NCI-H82 treated with DMSO at 0.1 percent for 48 hours (cell line): ENCODE data around the gene PDHA1.

Experiments
- DNase-seq: peaks from one replicate; lab custom pipeline; 2025; ENCODE audit not compliant: unreplicated experiment; lab: John Stamatoyannopoulos, UW

The PDHA1 gene

GRCh38 chrX:19343535-19344408 is at the start of gene PDHA1:
PDHA1 (plus strand) TSS chrX:19343927; CDS start chrX:19344038, 111 bp downstream.
- peak; percentile 79 for DNase-seq

- DNase-seq = no peak
Measured at GRCh38 chrX:19303256-19303880, 40.4 kb upstream of the PDHA1 start.

DNA sequence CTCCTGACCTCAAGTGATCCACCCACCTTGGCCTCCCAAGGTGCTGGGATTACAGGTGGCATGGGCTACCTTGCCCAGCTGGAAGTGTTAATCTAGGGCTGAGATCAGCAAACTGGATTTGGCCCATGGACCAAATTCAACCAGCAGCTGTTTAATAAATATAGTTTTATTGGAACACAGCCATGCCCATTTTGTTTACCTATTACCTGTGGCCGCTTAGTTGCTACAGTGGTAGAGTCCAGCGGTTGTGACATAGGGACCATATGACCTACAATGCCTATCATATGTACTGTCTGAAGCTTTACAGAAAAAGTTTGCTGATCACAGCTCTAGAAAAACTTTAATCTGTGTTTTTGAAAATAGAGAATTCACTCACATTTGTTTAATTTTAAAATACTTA is 17.2 kb upstream of the PDHA1 start:
- DNase-seq = no peak

- DNase-seq = no peak
Measured at GRCh38 chrX:19331831-19332230, 11.9 kb upstream of the PDHA1 start.

DNA sequence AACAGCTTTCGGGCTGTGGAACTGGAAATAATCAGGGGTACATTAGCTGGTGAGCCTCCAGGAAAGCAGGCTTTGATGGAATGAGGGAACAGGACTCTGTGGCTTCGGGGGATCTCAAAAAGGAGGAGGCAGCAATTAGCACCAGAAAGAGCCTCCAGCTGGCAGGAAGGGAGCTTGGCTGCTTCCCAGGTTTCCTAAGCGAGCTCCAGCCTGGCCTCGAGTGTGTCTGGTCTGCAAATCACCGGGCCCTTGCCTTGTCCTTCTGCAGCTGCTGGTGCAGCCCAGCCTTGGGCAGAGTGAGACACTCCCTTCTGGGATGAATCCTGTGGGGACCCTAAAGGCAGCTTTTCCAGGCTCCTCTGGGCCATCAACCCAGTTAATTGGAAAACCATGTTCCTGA is 10.7 kb upstream of the PDHA1 start:
- no peak for DNase-seq

GRCh38 chrX:19334945-19335626 is 8.6 kb upstream of the PDHA1 start:
- peak; percentile 34 for DNase-seq

DNA sequence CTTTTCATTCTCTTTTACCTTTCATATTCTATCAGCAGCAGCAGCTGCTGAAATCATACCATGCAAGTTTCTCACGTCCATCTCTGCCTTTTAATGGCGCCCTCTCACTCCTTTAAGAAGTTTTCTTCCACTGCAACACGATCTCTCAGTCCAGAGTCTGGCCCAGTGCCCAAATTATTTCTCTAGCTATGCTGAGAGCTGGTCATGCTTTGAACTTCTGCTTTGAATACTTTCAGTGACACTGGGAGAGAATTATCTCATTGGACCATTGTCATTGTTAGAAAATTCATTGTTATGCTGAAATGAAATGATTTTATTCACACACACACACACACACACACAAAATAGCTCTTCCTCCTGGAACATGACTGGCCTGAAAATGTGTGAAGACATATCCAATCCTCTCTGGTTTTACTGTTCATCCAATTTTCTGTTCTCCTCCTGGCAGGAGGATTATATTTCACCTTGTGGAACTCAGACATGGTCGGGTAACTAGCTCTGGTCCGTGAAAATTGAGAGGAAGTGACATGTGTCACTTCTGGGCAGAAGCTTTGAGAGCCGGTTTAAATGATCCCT is 1.3 kb upstream of the PDHA1 start:
- DNase-seq = peak; percentile 41

DNA sequence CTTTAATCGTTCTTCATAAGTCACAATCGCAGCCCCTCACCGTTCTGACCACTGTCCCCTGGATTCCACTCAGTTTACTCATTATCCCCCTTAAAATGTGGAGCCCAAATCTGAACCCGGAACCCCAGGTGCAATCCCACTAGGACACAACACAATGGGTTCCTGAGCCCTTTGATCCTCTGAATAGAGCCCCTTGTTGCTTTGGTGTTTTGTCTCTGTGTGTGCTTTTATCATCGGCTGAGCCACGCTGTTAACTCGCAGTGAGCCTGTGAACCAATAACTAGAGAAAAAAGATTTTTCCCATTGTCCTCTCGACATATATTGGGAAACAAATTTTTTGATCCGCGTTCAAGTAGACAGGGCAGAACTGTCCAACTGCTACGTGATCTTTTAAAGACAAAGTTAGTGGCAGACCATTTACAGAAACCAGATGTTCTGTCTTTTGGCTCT is 617 bp upstream of the PDHA1 start:
- no peak for DNase-seq

GRCh38 chrX:19344661-19345060 is 934 bp downstream of the PDHA1 start:
- DNase-seq = no peak

DNA sequence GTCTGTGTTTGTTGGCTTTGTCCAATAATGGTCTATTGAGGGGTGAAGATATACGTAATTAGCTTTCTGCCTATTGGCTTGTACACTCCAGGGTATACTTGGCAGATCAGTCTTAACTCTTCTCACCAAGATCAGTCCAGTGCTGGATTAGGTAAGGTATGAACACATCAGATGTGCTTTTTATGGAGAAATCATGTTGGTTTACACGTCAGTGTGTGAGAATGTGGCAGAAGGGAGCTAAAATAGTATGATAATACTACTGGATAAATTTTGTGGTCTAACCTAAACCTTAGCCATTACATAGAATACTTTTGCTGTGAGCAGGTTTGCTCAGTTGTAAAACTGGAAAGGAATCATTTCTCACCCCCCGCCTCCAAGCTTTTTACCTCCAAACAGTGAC is 4.2 kb downstream of the PDHA1 start:
- no peak for DNase-seq

DNA sequence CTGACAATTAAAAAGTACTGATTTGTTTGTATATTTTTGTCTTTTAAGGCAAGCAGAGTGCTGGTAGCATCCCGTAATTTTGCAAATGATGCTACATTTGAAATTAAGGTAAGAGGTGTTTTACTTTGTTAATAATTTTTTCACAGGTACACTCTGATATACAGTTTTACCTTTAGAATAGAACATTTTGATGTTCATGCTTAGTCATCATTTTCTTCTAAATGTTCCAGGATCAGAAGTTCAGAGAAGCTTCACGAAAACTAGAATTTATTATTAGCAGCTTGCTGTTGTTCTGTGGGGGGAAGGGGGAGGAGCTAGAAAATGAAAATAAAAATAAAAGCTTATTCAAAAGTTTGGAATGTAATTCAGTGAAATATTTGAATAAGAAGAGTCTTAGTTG is 5.5 kb downstream of the PDHA1 start:
- DNase-seq = no peak

- DNase-seq = no peak
Measured at GRCh38 chrX:19350941-19351384, 7.2 kb downstream of the PDHA1 start.

DNA sequence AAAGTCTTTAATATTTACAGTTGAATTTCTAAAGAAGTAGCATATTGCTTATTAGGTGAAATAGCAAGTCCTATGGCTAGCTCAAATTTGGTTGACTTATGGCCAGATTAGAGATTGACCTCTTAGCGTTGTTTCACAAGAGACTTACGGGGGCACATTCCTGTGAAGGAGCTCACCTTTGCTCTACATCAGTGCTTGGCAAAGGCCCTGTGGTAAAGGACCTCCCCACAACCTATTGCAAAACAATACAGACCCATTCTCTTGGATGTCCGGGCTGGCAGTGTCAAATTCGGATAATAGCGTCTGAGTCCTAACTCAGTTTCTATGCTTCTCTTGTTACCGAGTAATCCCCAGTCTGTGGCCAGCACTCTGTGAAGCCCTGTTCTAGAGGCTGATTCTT is 10.9 kb downstream of the PDHA1 start:
- DNase-seq = no peak

DNA sequence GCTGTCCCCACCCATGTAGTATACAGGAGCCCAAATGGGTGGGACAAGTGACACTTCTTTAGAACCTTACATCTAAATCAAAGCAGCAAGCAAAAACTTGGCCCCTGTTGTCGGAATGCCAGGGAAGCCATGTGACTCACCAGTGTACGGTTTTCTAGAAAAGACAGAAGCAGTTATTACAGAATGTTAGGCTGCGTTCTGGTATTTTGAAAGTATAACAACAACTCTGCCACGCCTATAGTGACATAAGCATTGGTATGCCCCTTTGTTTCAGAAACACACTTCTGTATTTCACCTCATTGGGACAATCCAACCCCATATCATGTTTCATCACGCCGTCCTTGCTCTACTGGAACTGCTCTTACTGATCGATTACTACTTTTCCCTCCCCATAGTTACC is 14.8 kb downstream of the PDHA1 start:
- DNase-seq = no peak

- no peak for DNase-seq
Measured at GRCh38 chrX:19360903-19361302, 17.2 kb downstream of the PDHA1 start.

DNA sequence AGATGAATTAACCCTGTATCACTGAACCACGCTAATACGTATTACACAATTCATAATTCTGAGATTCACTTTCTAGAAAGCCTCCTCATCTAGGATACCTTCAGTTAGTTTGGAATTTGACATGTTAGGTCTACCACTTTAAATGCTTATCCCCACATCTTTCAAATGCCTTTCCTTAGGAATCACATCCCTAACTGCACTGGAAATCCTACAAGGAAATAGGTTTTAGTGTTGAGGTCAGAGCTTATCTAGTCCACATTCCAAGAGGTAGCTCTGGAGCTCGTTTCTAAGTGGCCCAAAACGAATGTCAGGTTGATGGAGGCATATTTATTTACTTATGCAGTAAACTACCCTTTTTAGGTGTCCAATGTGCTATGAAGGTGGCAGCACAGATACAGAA is 18.0 kb downstream of the PDHA1 start:
- DNase-seq = no peak

DNA sequence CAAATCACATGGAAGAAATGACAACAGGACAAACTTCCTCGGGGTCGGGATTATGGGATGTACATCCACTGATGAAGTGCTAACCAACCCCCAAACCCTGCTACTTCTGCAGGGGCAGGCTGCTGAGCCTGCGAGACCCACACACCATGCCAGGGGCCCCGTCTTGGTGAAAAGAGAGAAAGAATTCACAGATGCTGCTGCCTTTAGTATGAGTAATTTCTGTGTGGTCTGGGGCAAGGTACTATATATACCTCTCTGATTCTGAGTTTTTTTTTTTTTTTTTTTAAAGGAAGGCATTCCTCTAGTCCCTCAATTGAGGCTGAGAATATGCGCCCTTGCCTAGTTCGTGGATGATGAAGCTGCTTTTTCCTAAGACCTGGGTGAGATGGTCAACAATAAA is 24.8 kb downstream of the PDHA1 start:
- no peak for DNase-seq

DNA sequence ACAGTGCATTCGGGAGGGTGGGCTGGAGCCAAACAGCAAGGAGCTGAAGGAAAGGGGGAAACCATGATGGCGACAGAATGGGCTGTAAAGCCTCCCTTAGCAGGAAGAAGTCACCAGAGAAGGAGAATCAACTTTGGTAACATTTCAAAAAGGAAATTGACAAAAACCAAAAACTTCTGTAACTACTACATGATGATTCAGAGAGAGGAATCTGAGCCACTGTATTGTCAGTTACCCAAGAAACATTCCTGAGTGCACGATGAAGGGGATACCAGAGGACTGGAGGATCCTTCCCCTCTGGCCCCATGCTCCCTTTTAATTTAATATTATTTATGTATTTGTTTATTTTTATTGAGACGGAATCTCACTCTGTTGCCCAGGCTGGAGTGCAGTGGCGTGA is 26.3 kb downstream of the PDHA1 start:
- no peak for DNase-seq

DNA sequence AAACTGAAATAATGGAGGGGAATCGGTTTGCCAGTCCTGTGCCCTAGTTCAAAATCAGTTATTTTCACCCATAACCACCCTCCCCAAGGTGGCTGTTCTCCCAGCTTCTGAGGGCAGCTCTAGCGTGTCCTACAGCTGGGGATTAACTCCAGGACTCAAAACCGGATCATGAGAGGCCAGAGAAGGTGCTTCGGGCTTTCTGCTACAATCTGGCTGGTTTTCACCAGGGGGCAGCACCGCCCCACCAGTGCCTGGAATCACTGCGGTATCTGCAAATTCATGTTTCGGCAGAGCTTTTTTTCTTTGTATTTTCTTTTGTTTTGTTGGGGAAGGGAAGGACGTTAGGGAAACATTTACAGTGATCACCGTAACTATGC is 28.4 kb downstream of the PDHA1 start:
- peak; percentile 75 for DNase-seq

DNA sequence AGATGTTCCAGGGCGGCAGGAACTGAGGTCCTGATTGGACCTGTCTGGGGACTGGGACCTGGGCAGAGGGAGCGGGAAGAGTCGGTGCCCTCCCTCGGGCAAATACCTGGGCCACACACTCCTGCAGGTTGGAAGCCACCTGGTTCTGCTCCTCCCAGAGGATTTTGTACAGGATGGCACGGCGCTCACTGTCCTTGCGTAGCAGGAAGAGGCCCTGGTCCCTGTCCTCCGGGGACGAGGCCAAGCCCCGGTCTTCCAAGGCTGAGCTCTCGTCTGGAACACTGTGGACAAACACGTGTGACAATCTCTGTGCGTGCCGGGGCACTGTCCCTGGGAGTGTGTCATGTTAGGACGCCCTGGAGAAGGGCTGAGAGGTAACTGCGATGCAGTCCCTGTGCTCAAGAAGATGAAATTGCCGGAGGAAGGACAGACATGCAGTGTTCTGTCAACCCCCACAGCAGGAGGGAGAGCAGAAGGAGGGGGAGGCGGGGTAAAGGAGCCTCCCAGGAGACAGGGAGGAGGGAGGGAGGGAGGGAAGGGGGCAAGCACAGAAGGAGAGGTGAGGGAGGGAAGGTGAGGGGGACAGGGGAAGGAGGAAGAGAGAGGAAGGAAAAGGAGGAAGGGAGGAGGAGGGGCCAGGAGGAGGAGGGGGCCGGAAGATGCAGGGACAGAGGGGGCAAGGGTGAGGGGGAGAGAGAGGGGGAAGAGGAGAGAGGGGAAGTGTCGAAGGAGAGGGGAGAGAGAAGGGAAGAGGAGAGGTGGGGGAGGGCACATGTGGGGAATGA is 29.0 kb downstream of the PDHA1 start:
- peak; percentile 7 for DNase-seq
